Activated CD8-positive, alpha-beta memory T cell treated with anti-CD3 and anti-CD28 coated beads, Interleukin-2, amount 10 ng/mL, durations not matched to agents 7 days and 5 days (primary cell): ENCODE measurements around the gene FAM236D. TPM values are rescaled to one million over a fixed set of nuclear protein-coding genes. Genes with fewer than 3 reads are reported as not detected.
"Not testable (repeated sequence)": the region's sequence is repeated elsewhere in the genome, so short reads cannot be mapped to it uniquely, and the experiment has no call there.

Experiments used
- ATAC-seq: fragments of 150-1000 bp; cut with Tn5 transposase; one replicate; pipeline ENCODE4 v1.10.0; 2021; ENCODE audit warnings: moderate library complexity
- CTCF ChIA-PET: fragments of 350-600 bp; sonication (Branson Sonifier 250); formaldehyde crosslinking; loops from one replicate; lab custom pipeline; 2021; ENCODE audit warnings: antibody characterized with exemption; lab: Charles Lee
- DNase-seq: peaks from one replicate; pipeline ENCODE4 v3.0.0-alpha.2; 2020
- H3K27ac Mint-ChIP-seq: one replicate; pipeline ENCODE4 v1.8.0; 2021; ENCODE audit warnings: mild to moderate bottlenecking, mixed read lengths
- H3K27me3 Mint-ChIP-seq: one replicate; pipeline ENCODE4 v1.8.0; 2021; ENCODE audit warnings: mixed read lengths
- H3K36me3 Mint-ChIP-seq: one replicate; pipeline ENCODE4 v1.8.0; 2021; ENCODE audit warnings: mild to moderate bottlenecking, mixed read lengths
- H3K4me1 Mint-ChIP-seq: one replicate; pipeline ENCODE4 v1.8.0; 2021; ENCODE audit warnings: mixed read lengths
- H3K4me3 Mint-ChIP-seq: one replicate; pipeline ENCODE4 v1.8.0; 2021; ENCODE audit warnings: mild to moderate bottlenecking, moderate library complexity, mixed read lengths
- H3K9me3 Mint-ChIP-seq: one replicate; pipeline ENCODE4 v1.8.0; 2022; ENCODE audit warnings: low read depth, mixed read lengths
- total RNA-seq, 2 experiments: library from RNA; stranded (reverse); gene quantifications; one replicate each; pipeline ENCODE4 v1.2.3, GENCODE V29; 2021

FAM236D gene
- total RNA-seq = not detected

- H3K27ac Mint-ChIP-seq, H3K4me3 Mint-ChIP-seq, DNase-seq, H3K4me1 Mint-ChIP-seq, ATAC-seq, CTCF ChIA-PET, H3K9me3 Mint-ChIP-seq, H3K36me3 Mint-ChIP-seq, H3K27me3 Mint-ChIP-seq: not testable (repeated sequence)
Observed at GRCh38 chrX:72808110-72808509, at the start of gene FAM236D. FAM236D (minus strand) TSS chrX:72808210; CDS start chrX:72808110, 100 bp downstream.

GRCh38 chrX:72837532-72837931 is 29.5 kb upstream of the FAM236D start:
- H3K4me1 Mint-ChIP-seq, ATAC-seq, DNase-seq, H3K9me3 Mint-ChIP-seq, H3K36me3 Mint-ChIP-seq, H3K27me3 Mint-ChIP-seq, H3K27ac Mint-ChIP-seq, H3K4me3 Mint-ChIP-seq, CTCF ChIA-PET: not testable (repeated sequence)

DNA sequence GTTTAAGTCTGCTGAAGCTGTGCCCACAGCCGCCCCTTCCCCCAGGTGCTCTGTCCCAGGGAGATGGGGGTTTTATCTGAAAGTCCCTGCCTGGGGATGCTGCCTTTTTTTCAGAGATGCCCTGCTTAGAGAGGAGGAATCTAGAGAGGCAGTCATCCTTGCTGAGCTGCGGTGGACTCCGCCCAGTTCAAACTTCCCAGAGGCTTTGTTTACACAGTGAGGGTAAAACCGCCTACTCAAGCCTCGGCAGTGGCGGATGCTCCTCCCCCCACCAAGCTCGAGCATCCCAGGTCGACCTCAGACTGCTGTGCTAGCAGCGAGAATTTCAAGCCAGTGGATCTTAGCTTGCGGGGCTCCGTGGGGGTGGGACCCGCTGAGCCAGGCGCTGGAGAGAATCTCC is 22.7 kb upstream of the FAM236D start:
- H3K36me3 Mint-ChIP-seq, CTCF ChIA-PET, H3K9me3 Mint-ChIP-seq, H3K27ac Mint-ChIP-seq, DNase-seq, H3K4me3 Mint-ChIP-seq, H3K27me3 Mint-ChIP-seq, ATAC-seq, H3K4me1 Mint-ChIP-seq: not testable (repeated sequence)

- CTCF ChIA-PET, H3K27me3 Mint-ChIP-seq, H3K27ac Mint-ChIP-seq, DNase-seq, H3K4me1 Mint-ChIP-seq, ATAC-seq, H3K36me3 Mint-ChIP-seq, H3K4me3 Mint-ChIP-seq, H3K9me3 Mint-ChIP-seq: not testable (repeated sequence)
Observed at GRCh38 chrX:72790390-72790789, 17.6 kb downstream of the FAM236D start.

GRCh38 chrX:72788142-72788541 is 19.9 kb downstream of the FAM236D start:
- H3K27ac Mint-ChIP-seq, H3K9me3 Mint-ChIP-seq, H3K4me1 Mint-ChIP-seq, ATAC-seq, DNase-seq, H3K4me3 Mint-ChIP-seq, H3K36me3 Mint-ChIP-seq, CTCF ChIA-PET, H3K27me3 Mint-ChIP-seq: not testable (repeated sequence)

DNA sequence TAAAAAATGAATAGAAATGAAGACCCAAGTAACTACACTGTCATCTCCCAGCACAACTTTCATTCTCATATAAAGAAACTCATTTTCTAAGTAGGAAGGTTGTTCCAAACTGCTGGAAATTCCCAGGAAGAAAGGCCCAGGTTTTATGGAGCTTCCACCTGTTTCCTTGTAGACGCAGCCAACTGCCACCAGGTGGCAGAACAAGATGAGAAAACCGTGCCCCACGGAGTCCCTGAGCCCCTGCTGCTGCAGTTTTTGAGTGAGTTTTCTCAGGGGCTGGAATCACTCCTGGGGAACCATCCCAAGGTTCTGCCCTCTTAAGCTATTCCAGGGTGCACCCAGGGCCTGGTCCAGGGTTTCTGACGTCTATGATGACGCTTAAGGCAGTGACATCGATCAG is 24.0 kb downstream of the FAM236D start:
- CTCF ChIA-PET, DNase-seq, H3K4me3 Mint-ChIP-seq, H3K27ac Mint-ChIP-seq, ATAC-seq, H3K9me3 Mint-ChIP-seq, H3K36me3 Mint-ChIP-seq, H3K4me1 Mint-ChIP-seq, H3K27me3 Mint-ChIP-seq: not testable (repeated sequence)

DNA sequence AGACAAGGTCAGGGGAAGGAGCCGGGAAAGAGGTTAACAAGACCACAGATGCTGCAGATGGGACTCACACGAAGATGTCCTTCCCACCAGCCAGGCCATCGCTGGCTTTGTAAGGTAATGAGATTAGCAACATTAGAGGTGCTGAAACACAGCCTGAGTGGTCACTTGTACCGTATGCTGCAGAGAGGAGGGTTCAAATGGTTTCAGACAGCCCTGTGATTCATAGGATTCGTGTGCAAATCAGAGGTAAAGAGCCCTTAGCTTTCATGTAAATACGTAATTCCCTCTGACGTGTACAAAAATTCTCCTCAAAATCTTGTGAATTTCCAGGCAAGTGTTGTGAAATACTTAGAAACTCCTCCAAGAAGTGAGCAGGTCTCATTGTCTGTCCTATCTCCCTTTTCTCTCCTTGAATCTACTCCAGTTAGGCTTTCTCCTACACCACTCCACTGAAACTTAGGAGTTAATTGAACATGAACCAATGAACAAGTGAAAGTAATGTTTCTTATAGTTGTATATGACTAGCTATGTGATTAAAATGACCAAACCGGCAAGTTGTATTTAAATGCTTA is 24.6 kb downstream of the FAM236D start:
- DNase-seq, H3K27me3 Mint-ChIP-seq, H3K4me1 Mint-ChIP-seq, H3K4me3 Mint-ChIP-seq, ATAC-seq, H3K27ac Mint-ChIP-seq, CTCF ChIA-PET, H3K36me3 Mint-ChIP-seq, H3K9me3 Mint-ChIP-seq: not testable (repeated sequence)

- H3K4me1 Mint-ChIP-seq, DNase-seq, ATAC-seq, H3K36me3 Mint-ChIP-seq, H3K27ac Mint-ChIP-seq, H3K9me3 Mint-ChIP-seq, CTCF ChIA-PET, H3K4me3 Mint-ChIP-seq, H3K27me3 Mint-ChIP-seq: not testable (repeated sequence)
Observed at GRCh38 chrX:72782560-72782959, 25.4 kb downstream of the FAM236D start, which contains the start of gene FAM236B. FAM236B (minus strand) TSS chrX:72782660; CDS start chrX:72782560, 100 bp downstream.

DNA sequence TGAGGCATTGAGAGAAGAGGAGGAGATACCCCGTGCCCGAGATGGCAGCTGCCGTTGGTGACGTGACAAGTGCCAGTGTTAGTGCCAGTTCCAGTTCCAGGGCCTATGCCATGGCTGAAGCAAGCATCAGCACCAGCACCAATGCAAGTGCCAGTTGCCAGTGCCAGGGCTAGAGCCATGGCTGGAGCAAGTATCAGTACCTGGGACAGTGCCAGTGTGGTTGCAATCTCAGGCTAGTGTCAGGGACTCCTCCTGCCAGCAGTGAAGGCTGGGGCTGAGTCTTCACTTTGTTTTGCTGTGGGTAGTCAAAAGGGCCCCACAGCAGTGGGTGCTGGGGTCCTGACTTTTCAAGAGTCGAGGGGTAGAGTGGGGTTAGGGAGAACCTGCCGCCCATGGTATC is 29.9 kb downstream of the FAM236D start:
- H3K9me3 Mint-ChIP-seq, H3K27me3 Mint-ChIP-seq, DNase-seq, H3K27ac Mint-ChIP-seq, H3K36me3 Mint-ChIP-seq, H3K4me3 Mint-ChIP-seq, CTCF ChIA-PET, H3K4me1 Mint-ChIP-seq: not testable (repeated sequence)
- ATAC-seq = peak; percentile 46

DNA sequence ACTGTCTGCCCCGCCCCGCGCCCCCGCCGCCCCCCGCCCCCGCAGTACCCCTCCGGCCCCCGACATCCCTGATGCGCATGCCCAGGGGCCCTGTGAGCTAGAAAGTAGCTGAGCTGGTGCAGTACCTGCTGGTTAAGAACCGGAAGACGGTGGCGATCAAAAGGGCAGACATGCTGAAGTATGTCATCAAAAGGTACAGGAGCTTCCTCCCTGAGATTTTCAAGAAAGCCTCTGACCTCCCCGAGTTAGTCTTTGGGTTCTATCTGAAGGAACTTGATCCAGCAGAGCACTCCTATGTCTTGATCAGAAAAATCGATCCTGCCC is 30.6 kb downstream of the FAM236D start:
- DNase-seq, H3K27ac Mint-ChIP-seq, H3K4me3 Mint-ChIP-seq, H3K4me1 Mint-ChIP-seq, H3K9me3 Mint-ChIP-seq, H3K27me3 Mint-ChIP-seq, H3K36me3 Mint-ChIP-seq, CTCF ChIA-PET: not testable (repeated sequence)
- ATAC-seq = peak; percentile 73

- H3K4me1 Mint-ChIP-seq, H3K27me3 Mint-ChIP-seq, CTCF ChIA-PET, H3K36me3 Mint-ChIP-seq, DNase-seq, H3K27ac Mint-ChIP-seq, H3K9me3 Mint-ChIP-seq, H3K4me3 Mint-ChIP-seq: not testable (repeated sequence)
- ATAC-seq = peak; percentile 84
Observed at GRCh38 chrX:72776653-72777466, 31.1 kb downstream of the FAM236D start, which contains the start of gene DMRTC1B. DMRTC1B (plus strand) TSS chrX:72776890; CDS start chrX:72845136, 68,246 bp downstream.

- H3K4me1 Mint-ChIP-seq = not testable (repeated sequence)
Observed at GRCh38 chrX:72760454-72760853, 47.6 kb downstream of the FAM236D start.

More at GRCh38 chrX:72760454-72760853, 47.6 kb downstream of the FAM236D start:
- H3K9me3 Mint-ChIP-seq, H3K36me3 Mint-ChIP-seq, CTCF ChIA-PET, H3K27ac Mint-ChIP-seq, H3K27me3 Mint-ChIP-seq, H3K4me3 Mint-ChIP-seq, DNase-seq, ATAC-seq: not testable (repeated sequence)
